GM23338 (cell line): ENCODE results near the gene MRC2. TPM values are rescaled to one million over a fixed set of nuclear protein-coding genes. Genes with fewer than 3 reads are reported as not detected.

Experiments used
- ATAC-seq: fragments of 200-7000 bp; cut with Tn5 transposase; 3 replicates; pipeline ENCODE4 v1.9.1; 2020
- DNase-seq: peaks from one replicate; pipeline ENCODE4 v3.0.0-alpha.2; 2015; ENCODE audit warnings: low spot score
- H2AFZ ChIP-seq: fragments of 200-600 bp; sonication (generic); 2 replicates; pipeline ENCODE4 v1.8.0; 2016; ENCODE audit warnings: antibody characterized with exemption, mild to moderate bottlenecking, moderate library complexity
- H3F3A ChIP-seq: fragments of 200-600 bp; sonication (generic); replicated peaks from 2 replicates; pipeline ENCODE4 v1.8.0; 2017; ENCODE audit warnings: antibody characterized with exemption, mixed run types, low read depth
- H3K27ac ChIP-seq: fragments of 200-600 bp; sonication (generic); 2 replicates; pipeline ENCODE4 v1.6.1; 2016; ENCODE audit warnings: low read depth
- H3K27me3 ChIP-seq: fragments of 200-600 bp; sonication (generic); 2 replicates; pipeline ENCODE4 v1.8.0; 2016; ENCODE audit warnings: mild to moderate bottlenecking, mixed run types, moderate library complexity; ENCODE audit not compliant: insufficient read depth
- H3K36me3 ChIP-seq: fragments of 200-600 bp; sonication (generic); 2 replicates; pipeline ENCODE4 v1.8.0; 2016; ENCODE audit warnings: mild to moderate bottlenecking; ENCODE audit not compliant: insufficient read depth
- H3K4me1 ChIP-seq: fragments of 200-600 bp; sonication (generic); 2 replicates; pipeline ENCODE4 v1.8.0; 2016; ENCODE audit warnings: mild to moderate bottlenecking, moderate library complexity; ENCODE audit not compliant: insufficient read depth
- H3K4me2 ChIP-seq: fragments of 200-600 bp; sonication (generic); 2 replicates; pipeline ENCODE4 v1.7.1; 2017; ENCODE audit warnings: mixed run types
- H3K4me3 ChIP-seq: fragments of 200-600 bp; sonication (generic); 2 replicates; pipeline ENCODE4 v1.6.1; 2016; ENCODE audit warnings: mixed run types
- H3K79me2 ChIP-seq: fragments of 200-600 bp; sonication (generic); replicated peaks from 2 replicates; pipeline ENCODE4 v1.8.0; 2017; ENCODE audit warnings: mild to moderate bottlenecking; ENCODE audit not compliant: insufficient read depth
- H3K9me2 ChIP-seq: fragments of 200-600 bp; sonication (generic); 2 replicates; pipeline ENCODE4 v1.8.0; 2017; ENCODE audit not compliant: insufficient read depth
- H4K20me1 ChIP-seq: fragments of 200-600 bp; sonication (generic); replicated peaks from 2 replicates; pipeline ENCODE4 v1.8.0; 2017; ENCODE audit warnings: mild to moderate bottlenecking; ENCODE audit not compliant: insufficient read depth
- H3K27ac Mint-ChIP-seq: 2 replicates; pipeline ENCODE4 v1.8.0; 2020; ENCODE audit warnings: inconsistent platforms, mild to moderate bottlenecking, moderate library complexity, mixed read lengths
- H3K27me3 Mint-ChIP-seq: 3 replicates; pipeline ENCODE4 v1.8.0; 2022; ENCODE audit warnings: low read depth, mild to moderate bottlenecking, moderate library complexity, mixed read lengths, inconsistent platforms; ENCODE audit not compliant: insufficient read depth, poor library complexity
- H3K36me3 Mint-ChIP-seq: 3 replicates; pipeline ENCODE4 v1.8.0; 2021; ENCODE audit warnings: low read depth, mild to moderate bottlenecking, inconsistent platforms, moderate library complexity, mixed read lengths
- H3K4me1 Mint-ChIP-seq: 3 replicates; pipeline ENCODE4 v1.8.0; 2020; ENCODE audit warnings: mild to moderate bottlenecking, inconsistent platforms, mixed read lengths
- H3K4me3 Mint-ChIP-seq: 3 replicates; pipeline ENCODE4 v1.8.0; 2021; ENCODE audit warnings: moderate library complexity, mild to moderate bottlenecking, inconsistent platforms, mixed read lengths
- H3K9me3 Mint-ChIP-seq: 3 replicates; pipeline ENCODE4 v1.8.0; 2020; ENCODE audit warnings: moderate library complexity, mild to moderate bottlenecking, inconsistent platforms, mixed read lengths
- polyA plus RNA-seq: library from polyadenylated mRNA; unstranded; fragments of >200 nt; fragmentation: Nextera tagmentation; extraction: Ambion mirVana; gene quantifications from 2 replicates; pipeline ENCODE4 v1.2.1, GENCODE V29; 2016
- total RNA-seq: library from RNA; depleted of rRNA; stranded (reverse); fragments of >200 nt; shearing (Covaris generic); gene quantifications from 2 replicates; pipeline ENCODE4 v1.2.3, GENCODE V29; 2014
- TF ChIP-seq, protein P1 (sequence below), 2 experiments: fragments of 200-600 bp in 1 of 2; sonication (generic) in 1 of 2; conservative IDR thresholded peaks; 2 replicates each; pipeline versions ENCODE4 v1.5.1 to v1.6.1; 2016 to 2017; ENCODE audit warnings: antibody characterized with exemption in 2 of 2, low read depth in 2 of 2, mild to moderate bottlenecking in 2 of 2, moderate library complexity in 1 of 2
- TF ChIP-seq, protein P2 (sequence below): fragments of 250-450 bp; sonication (Bioruptor Pico); IDR thresholded peaks from 2 replicates; pipeline ENCODE4 v1.5.0; 2020; ENCODE audit warnings: mild to moderate bottlenecking, moderate library complexity

MRC2 gene
- total and polyA plus RNA-seq, 2 experiments from 2014 or later = 8.0 to 38.6 TPM

DNA sequence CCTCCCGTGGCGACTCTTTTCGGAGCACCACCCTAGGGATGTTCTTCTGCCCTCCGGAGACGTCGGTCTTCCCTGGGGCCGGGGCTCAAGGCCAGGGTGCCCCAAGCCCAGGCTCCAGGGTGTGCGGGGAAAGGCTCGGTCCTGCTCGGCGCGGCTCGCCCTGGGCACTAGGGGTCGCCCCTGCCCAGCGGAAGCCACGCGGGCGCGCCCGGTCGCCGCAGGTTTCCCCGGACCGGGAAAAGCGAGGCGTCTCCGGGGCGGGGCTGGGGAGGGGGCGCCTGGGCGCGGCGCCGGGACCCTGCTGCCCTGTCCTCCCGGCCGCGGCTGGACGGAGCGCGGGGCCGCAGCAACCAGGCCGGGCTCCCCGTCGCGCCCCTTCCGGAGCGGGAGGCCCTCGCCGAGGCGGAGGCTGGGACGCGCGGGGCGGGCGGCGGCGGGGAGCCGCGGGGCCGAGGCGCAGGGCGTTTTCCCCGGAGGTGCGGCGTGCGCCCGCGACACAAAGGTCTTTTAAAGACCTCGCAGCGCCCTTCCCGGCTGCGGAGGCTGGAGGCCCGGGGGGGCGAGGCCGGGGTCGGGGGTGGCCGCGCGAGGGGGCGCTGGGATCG, 76.4 kb downstream of the MRC2 start:
- H3K36me3 ChIP-seq = no peaks in the 10 kb centered on the region
- H3K9me2 ChIP-seq = no peaks in the 10 kb centered on the region
- peak overlapping the region; percentile 82 for H3K4me3 ChIP-seq
- H3K4me3 Mint-ChIP-seq = peak overlapping the region; percentile 76
- H3K27me3 ChIP-seq = peaks cover 6% of the 10 kb centered on the region; the same call in 1 of the 2 replicates
- H3K4me2 ChIP-seq = peak overlapping the region; percentile 77
- H3K27me3 Mint-ChIP-seq = peaks cover 19% of the 10 kb centered on the region
- ATAC-seq = peak; percentile 81
- H3K27ac Mint-ChIP-seq = no peak overlapping the region
- no peaks in the 10 kb centered on the region for H3K79me2 ChIP-seq
- TF ChIP-seq, protein P1, sequence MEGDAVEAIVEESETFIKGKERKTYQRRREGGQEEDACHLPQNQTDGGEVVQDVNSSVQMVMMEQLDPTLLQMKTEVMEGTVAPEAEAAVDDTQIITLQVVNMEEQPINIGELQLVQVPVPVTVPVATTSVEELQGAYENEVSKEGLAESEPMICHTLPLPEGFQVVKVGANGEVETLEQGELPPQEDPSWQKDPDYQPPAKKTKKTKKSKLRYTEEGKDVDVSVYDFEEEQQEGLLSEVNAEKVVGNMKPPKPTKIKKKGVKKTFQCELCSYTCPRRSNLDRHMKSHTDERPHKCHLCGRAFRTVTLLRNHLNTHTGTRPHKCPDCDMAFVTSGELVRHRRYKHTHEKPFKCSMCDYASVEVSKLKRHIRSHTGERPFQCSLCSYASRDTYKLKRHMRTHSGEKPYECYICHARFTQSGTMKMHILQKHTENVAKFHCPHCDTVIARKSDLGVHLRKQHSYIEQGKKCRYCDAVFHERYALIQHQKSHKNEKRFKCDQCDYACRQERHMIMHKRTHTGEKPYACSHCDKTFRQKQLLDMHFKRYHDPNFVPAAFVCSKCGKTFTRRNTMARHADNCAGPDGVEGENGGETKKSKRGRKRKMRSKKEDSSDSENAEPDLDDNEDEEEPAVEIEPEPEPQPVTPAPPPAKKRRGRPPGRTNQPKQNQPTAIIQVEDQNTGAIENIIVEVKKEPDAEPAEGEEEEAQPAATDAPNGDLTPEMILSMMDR (conservative IDR thresholded peaks at IDR 0.05; ENCODE audit: low read depth in 2 of 2) = peak; percentile 49 to 95
- TF ChIP-seq, protein P2, sequence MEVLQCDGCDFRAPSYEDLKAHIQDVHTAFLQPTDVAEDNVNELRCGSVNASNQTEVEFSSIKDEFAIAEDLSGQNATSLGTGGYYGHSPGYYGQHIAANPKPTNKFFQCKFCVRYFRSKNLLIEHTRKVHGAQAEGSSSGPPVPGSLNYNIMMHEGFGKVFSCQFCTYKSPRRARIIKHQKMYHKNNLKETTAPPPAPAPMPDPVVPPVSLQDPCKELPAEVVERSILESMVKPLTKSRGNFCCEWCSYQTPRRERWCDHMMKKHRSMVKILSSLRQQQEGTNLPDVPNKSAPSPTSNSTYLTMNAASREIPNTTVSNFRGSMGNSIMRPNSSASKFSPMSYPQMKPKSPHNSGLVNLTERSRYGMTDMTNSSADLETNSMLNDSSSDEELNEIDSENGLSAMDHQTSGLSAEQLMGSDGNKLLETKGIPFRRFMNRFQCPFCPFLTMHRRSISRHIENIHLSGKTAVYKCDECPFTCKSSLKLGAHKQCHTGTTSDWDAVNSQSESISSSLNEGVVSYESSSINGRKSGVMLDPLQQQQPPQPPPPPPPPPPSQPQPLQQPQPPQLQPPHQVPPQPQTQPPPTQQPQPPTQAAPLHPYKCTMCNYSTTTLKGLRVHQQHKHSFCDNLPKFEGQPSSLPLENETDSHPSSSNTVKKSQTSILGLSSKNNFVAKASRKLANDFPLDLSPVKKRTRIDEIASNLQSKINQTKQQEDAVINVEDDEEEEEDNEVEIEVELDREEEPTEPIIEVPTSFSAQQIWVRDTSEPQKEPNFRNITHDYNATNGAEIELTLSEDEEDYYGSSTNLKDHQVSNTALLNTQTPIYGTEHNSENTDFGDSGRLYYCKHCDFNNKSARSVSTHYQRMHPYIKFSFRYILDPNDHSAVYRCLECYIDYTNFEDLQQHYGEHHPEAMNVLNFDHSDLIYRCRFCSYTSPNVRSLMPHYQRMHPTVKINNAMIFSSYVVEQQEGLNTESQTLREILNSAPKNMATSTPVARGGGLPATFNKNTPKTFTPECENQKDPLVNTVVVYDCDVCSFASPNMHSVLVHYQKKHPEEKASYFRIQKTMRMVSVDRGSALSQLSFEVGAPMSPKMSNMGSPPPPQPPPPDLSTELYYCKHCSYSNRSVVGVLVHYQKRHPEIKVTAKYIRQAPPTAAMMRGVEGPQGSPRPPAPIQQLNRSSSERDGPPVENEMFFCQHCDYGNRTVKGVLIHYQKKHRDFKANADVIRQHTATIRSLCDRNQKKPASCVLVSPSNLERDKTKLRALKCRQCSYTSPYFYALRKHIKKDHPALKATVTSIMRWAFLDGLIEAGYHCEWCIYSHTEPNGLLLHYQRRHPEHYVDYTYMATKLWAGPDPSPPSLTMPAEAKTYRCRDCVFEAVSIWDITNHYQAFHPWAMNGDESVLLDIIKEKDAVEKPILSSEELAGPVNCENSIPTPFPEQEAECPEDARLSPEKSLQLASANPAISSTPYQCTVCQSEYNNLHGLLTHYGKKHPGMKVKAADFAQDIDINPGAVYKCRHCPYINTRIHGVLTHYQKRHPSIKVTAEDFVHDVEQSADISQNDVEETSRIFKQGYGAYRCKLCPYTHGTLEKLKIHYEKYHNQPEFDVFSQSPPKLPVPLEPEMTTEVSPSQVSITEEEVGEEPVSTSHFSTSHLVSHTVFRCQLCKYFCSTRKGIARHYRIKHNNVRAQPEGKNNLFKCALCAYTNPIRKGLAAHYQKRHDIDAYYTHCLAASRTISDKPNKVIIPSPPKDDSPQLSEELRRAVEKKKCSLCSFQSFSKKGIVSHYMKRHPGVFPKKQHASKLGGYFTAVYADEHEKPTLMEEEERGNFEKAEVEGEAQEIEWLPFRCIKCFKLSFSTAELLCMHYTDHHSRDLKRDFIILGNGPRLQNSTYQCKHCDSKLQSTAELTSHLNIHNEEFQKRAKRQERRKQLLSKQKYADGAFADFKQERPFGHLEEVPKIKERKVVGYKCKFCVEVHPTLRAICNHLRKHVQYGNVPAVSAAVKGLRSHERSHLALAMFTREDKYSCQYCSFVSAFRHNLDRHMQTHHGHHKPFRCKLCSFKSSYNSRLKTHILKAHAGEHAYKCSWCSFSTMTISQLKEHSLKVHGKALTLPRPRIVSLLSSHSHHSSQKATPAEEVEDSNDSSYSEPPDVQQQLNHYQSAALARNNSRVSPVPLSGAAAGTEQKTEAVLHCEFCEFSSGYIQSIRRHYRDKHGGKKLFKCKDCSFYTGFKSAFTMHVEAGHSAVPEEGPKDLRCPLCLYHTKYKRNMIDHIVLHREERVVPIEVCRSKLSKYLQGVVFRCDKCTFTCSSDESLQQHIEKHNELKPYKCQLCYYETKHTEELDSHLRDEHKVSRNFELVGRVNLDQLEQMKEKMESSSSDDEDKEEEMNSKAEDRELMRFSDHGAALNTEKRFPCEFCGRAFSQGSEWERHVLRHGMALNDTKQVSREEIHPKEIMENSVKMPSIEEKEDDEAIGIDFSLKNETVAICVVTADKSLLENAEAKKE (CRISPR knock-in tag) = no peak
- peaks cover 21% of the 10 kb centered on the region for H3K4me1 ChIP-seq
- peak; percentile 87 for DNase-seq
- peaks cover 27% of the 10 kb centered on the region for H3K4me1 Mint-ChIP-seq
- H2AFZ ChIP-seq = peak overlapping the region; percentile 96
- peaks cover 20% of the 10 kb centered on the region for H3F3A ChIP-seq
- no peaks in the 10 kb centered on the region for H4K20me1 ChIP-seq
- H3K36me3 Mint-ChIP-seq = peaks cover 15% of the 10 kb centered on the region
- H3K9me3 Mint-ChIP-seq = peaks cover 14% of the 10 kb centered on the region
- H3K27ac ChIP-seq = no peak overlapping the region
